Measurements from ENCODE around the gene PPP1R12C. TPM values are rescaled to one million over a fixed set of nuclear protein-coding genes. Genes with fewer than 3 reads are reported as not detected.
A peak's percentile ranks its signal among the peaks of the same experiment; 100 is the strongest.

The PPP1R12C gene
- total RNA-seq, 1 donor from 2014 or later, result 228 TPM

DNA sequence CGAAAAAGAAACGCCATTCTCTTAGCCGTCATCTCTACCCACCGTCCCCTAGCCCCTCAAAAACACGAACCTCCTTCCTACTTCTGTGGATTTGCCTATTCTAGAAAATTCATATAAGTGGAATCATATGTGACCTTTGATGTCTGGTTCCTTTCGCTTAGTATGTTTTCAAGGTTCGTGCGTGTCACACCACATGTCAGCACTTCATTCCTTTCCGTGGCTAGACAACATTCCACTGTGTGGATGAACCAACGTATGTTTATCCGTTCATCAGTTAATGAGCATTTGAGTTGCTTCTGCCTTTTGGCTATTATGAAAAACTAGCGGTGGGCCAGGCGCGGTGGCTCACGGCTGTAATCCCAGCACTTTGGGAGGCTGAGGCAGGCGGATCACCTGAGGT is 14.0 kb upstream of the PPP1R12C start:
- Histone ChIP-seq H3K4me3 (no peak overlapping the region), H3K9me3 (replicated peaks) (no peaks in the 10 kb centered on the region), H3K27ac (replicated peaks) (no peak overlapping the region), H3K4me1 (no peaks in the 10 kb centered on the region), H3K36me3 (peaks cover 7% of the 10 kb centered on the region), H3K27me3 (ENCODE audit: low read depth) (peaks cover 33% of the 10 kb centered on the region)
- TF ChIP-seq, protein P1, sequence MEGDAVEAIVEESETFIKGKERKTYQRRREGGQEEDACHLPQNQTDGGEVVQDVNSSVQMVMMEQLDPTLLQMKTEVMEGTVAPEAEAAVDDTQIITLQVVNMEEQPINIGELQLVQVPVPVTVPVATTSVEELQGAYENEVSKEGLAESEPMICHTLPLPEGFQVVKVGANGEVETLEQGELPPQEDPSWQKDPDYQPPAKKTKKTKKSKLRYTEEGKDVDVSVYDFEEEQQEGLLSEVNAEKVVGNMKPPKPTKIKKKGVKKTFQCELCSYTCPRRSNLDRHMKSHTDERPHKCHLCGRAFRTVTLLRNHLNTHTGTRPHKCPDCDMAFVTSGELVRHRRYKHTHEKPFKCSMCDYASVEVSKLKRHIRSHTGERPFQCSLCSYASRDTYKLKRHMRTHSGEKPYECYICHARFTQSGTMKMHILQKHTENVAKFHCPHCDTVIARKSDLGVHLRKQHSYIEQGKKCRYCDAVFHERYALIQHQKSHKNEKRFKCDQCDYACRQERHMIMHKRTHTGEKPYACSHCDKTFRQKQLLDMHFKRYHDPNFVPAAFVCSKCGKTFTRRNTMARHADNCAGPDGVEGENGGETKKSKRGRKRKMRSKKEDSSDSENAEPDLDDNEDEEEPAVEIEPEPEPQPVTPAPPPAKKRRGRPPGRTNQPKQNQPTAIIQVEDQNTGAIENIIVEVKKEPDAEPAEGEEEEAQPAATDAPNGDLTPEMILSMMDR (IDR thresholded peaks at IDR 0.05; ENCODE audit: borderline replicate concordance), result no peak
- DNase-seq, result no peak
- intact Hi-C loops (cut with micrococcal nuclease), result no loop called here

DNA sequence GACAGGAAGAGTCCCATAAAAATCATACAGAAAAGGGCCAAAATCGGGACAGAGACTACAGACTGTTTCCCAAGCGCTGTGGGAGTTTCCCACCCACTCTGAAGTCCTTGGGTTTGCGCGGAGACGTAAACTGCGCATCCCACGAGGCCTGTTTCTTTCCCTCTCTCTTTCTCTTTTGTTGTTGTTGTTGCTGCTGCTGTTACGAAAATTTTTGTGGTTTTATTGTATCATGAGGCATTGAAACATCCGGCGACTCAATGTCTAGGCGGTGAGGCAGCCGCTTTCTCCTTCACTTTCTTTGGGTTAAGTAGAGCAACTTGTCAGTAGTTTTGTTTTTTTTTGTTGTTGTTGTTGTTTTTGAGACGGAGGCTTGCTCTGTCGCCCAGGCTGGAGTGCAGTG is 1.6 kb upstream of the PPP1R12C start:
- H3K4me3 ChIP-seq, result peak overlapping the region; percentile 98
- TF ChIP-seq, protein P1 (IDR thresholded peaks at IDR 0.05; ENCODE audit: borderline replicate concordance), result no peak
- no peaks in the 10 kb centered on the region for H3K27me3 ChIP-seq (ENCODE audit: low read depth)
- peak overlapping the region; percentile 95 for H3K27ac ChIP-seq (replicated peaks)
- H3K4me1 ChIP-seq, result peaks cover 42% of the 10 kb centered on the region
- intact Hi-C loops (cut with micrococcal nuclease), result no loop called here
- no peaks in the 10 kb centered on the region for H3K36me3 ChIP-seq
- H3K9me3 ChIP-seq (replicated peaks), result no peaks in the 10 kb centered on the region
- DNase-seq, result no peak

DNA sequence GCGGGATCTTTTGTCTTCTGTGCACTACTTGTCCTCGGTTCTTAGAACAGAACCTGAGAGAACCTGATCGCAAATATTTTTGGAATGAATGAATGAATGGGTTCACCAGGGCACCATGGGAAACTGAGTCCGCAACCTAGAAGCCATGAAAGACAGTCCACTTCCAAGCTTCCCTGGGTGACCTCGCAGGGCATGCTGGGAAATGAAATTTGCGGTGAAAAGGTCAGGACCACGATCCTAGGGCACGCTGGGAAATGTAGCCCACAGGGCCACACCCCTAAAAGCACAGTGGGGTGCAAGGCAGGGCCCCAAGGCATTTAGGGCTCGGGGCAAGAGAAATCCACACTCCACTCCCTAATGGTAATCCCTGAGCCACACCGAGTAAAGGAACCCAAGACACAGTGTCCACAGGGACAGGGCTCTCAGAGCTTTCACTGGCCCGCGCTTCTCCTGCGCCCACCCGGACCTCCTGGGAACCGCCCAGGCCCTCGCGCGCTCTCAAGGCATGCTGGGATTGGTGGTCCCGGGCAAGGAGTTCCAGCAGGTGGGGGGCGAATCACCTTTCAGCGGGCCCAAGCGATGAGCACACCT is 1.1 kb upstream of the PPP1R12C start:
- TF ChIP-seq, protein P1 (IDR thresholded peaks at IDR 0.05; ENCODE audit: borderline replicate concordance), result no peak
- H3K4me1 ChIP-seq, result peaks cover 48% of the 10 kb centered on the region
- no peaks in the 10 kb centered on the region for H3K36me3 ChIP-seq
- peak overlapping the region; percentile 98 for H3K4me3 ChIP-seq
- H3K27ac ChIP-seq (replicated peaks), result peak overlapping the region; percentile 95
- peak; percentile 65 for DNase-seq
- no peaks in the 10 kb centered on the region for H3K27me3 ChIP-seq (ENCODE audit: low read depth)
- intact Hi-C loops (cut with micrococcal nuclease), result no loop called here
- no peaks in the 10 kb centered on the region for H3K9me3 ChIP-seq (replicated peaks)

DNA sequence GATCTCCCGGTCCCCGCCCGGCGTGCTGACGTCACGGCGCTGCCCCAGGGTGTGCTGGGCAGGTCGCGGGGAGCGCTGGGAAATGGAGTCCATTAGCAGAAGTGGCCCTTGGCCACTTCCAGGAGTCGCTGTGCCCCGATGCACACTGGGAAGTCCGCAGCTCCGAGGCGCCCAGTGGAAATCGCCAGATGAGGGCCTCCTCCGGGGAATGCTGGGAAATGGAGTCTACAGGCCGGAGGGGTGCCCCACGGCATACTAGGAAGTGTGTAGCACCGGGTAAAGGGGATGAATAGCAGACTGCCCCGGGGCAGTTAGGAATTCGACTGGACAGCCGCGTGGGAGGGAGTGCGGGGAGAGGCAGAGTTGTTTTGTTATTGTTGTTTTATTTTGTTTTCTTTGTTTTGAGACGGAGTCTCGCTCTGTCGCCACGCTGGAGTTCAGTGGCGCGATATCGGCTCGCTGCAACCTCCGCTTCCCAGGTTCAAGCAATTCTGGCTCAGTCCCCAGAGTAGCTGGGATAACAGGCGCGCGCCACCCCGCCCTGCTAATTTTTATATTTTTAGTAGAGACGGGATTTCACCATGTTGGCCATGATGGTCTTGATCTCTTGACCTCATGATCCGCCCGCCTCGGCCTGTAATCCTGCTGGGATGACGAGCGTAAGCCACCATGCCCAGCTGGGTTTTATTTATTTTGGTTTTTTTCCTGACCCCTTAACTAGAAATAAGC is 390 bp upstream of the PPP1R12C start:
- Histone ChIP-seq H3K4me3 (peak overlapping the region; percentile 98), H3K9me3 (replicated peaks) (no peaks in the 10 kb centered on the region), H3K27ac (replicated peaks) (peak overlapping the region; percentile 95), H3K27me3 (ENCODE audit: low read depth) (no peaks in the 10 kb centered on the region), H3K36me3 (no peaks in the 10 kb centered on the region), H3K4me1 (peaks cover 55% of the 10 kb centered on the region)
- TF ChIP-seq, protein P1 (IDR thresholded peaks at IDR 0.05; ENCODE audit: borderline replicate concordance), result no peak
- peak; percentile 99 for DNase-seq
- intact Hi-C loops (cut with micrococcal nuclease), result no loop called here

DNA sequence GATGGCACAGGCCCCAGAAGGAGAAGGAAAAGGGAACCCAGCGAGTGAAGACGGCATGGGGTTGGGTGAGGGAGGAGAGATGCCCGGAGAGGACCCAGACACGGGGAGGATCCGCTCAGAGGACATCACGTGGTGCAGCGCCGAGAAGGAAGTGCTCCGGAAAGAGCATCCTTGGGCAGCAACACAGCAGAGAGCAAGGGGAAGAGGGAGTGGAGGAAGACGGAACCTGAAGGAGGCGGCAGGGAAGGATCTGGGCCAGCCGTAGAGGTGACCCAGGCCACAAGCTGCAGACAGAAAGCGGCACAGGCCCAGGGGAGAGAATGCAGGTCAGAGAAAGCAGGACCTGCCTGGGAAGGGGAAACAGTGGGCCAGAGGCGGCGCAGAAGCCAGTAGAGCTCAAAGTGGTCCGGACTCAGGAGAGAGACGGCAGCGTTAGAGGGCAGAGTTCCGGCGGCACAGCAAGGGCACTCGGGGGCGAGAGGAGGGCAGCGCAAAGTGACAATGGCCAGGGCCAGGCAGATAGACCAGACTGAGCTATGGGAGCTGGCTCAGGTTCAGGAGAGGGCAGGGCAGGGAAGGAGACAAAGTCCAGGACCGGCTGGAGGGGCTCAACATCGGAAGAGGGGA is 1.1 kb downstream of the PPP1R12C start:
- Histone ChIP-seq H3K36me3 (peaks cover 9% of the 10 kb centered on the region), H3K9me3 (replicated peaks) (no peaks in the 10 kb centered on the region), H3K4me1 (peaks cover 69% of the 10 kb centered on the region), H3K27me3 (ENCODE audit: low read depth) (no peaks in the 10 kb centered on the region), H3K4me3 (peak overlapping the region; percentile 98), H3K27ac (replicated peaks) (peak overlapping the region; percentile 95)
- peak; percentile 74 for DNase-seq
- intact Hi-C loops (cut with micrococcal nuclease), result no loop called here
- TF ChIP-seq, protein P1 (IDR thresholded peaks at IDR 0.05; ENCODE audit: borderline replicate concordance), result no peak

Data from left ventricle myocardium inferior (tissue), 1 donor.